HEK293 (cell line): ENCODE results near the gene DLX6.
"Not testable (repeated sequence)": the region's sequence is repeated elsewhere in the genome, so short reads cannot be mapped to it uniquely, and the experiment has no call there.

Experiments
- CTCF ChIA-PET: fragments of 350-600 bp; formaldehyde crosslinking; extraction: SDS; loops from one replicate; lab custom pipeline; 2021; ENCODE audit warnings: antibody characterized with exemption; lab: Yijun Ruan, JAX
- POLR2A ChIA-PET: fragments of 300-600 bp; formaldehyde crosslinking; extraction: SDS; loops from one replicate; lab custom pipeline; 2020; ENCODE audit warnings: antibody characterized with exemption, inconsistent platforms; lab: Yijun Ruan, JAX
- H3K27ac ChIP-seq: fragments of 200-500 bp; sonication (Bioruptor generic); 2 replicates; pipeline ENCODE4 v1.5.1; 2014; ENCODE audit warnings: low read depth, low read length, control low read depth, inconsistent platforms; ENCODE audit errors: extremely low read depth
- H3K36me3 ChIP-seq, 2 experiments: fragments of 200-500 bp in 1 of 2; sonication (Bioruptor generic) in 1 of 2; 1 replicate in 1 of 2; 2 replicates in 1 of 2; pipeline ENCODE4 v1.5.1; 2014 to 2017; ENCODE audit warnings: inconsistent platforms in 2 of 2, low read length in 2 of 2; ENCODE audit not compliant: control insufficient read depth in 2 of 2, insufficient read depth in 1 of 2
- H3K4me1 ChIP-seq: fragments of 200-500 bp; sonication (Bioruptor generic); 2 replicates; pipeline ENCODE4 v1.5.1; 2014; ENCODE audit warnings: mild to moderate bottlenecking, low read length, inconsistent platforms; ENCODE audit not compliant: control insufficient read depth, insufficient read depth
- H3K4me3 ChIP-seq: 2 replicates; pipeline ENCODE4 v1.5.1; 2011; ENCODE audit warnings: low read depth, mild to moderate bottlenecking, control low read depth, low read length, moderate library complexity
- H3K9me3 ChIP-seq: fragments of 200-500 bp; sonication (Bioruptor generic); 2 replicates; pipeline ENCODE4 v1.5.1; 2014; ENCODE audit warnings: low read depth, low read length, inconsistent platforms; ENCODE audit not compliant: control insufficient read depth, insufficient read depth
- BCL11A ChIP-seq: fragments of 450-650 bp; formaldehyde crosslinking; IDR thresholded peaks from 2 replicates; pipeline ENCODE4 v1.5.1; 2016; ENCODE audit warnings: low read depth, missing biosample characterization, missing genetic modification characterization
- IKZF3 ChIP-seq: fragments of 450-650 bp; IDR thresholded peaks from 2 replicates; pipeline ENCODE4 v1.5.0; 2018; ENCODE audit warnings: missing biosample characterization, mild to moderate bottlenecking, missing genetic modification characterization, moderate library complexity
- MZF1 ChIP-seq: fragments of 450-650 bp; formaldehyde crosslinking; IDR thresholded peaks from 2 replicates; pipeline ENCODE4 v1.5.1; 2017; ENCODE audit warnings: missing biosample characterization, missing genetic modification characterization, borderline replicate concordance
- OSR2 ChIP-seq: fragments of 450-650 bp; formaldehyde crosslinking; IDR thresholded peaks from 2 replicates; pipeline ENCODE4 v1.5.1; 2016; ENCODE audit warnings: missing biosample characterization, missing genetic modification characterization
- REST ChIP-seq: fragments of 450-650 bp; formaldehyde crosslinking; IDR thresholded peaks from 2 replicates; pipeline ENCODE4 v1.5.1; 2016; ENCODE audit warnings: missing biosample characterization, missing genetic modification characterization
- TRIM28 ChIP-seq: IDR thresholded peaks from 2 replicates; pipeline ENCODE4 v1.6.1; 2011; ENCODE audit warnings: low read length, control low read depth, borderline replicate concordance
- ZBTB21 ChIP-seq: fragments of 450-650 bp; formaldehyde crosslinking; IDR thresholded peaks from 2 replicates; pipeline ENCODE4 v1.5.1; 2017; ENCODE audit warnings: missing biosample characterization, missing genetic modification characterization
- ZNF350 ChIP-seq: fragments of 450-650 bp; formaldehyde crosslinking; IDR thresholded peaks from 2 replicates; pipeline ENCODE4 v1.5.0; 2017; ENCODE audit warnings: missing biosample characterization, mild to moderate bottlenecking, missing genetic modification characterization
- ZNF623 ChIP-seq: fragments of 450-650 bp; formaldehyde crosslinking; IDR thresholded peaks from 2 replicates; pipeline ENCODE4 v1.5.1; 2016; ENCODE audit warnings: missing biosample characterization, missing genetic modification characterization
- ZNF629 ChIP-seq: fragments of 450-650 bp; formaldehyde crosslinking; IDR thresholded peaks from 2 replicates; pipeline ENCODE4 v1.5.1; 2017; ENCODE audit warnings: missing biosample characterization, missing genetic modification characterization
- ZNF692 ChIP-seq: fragments of 450-650 bp; formaldehyde crosslinking; IDR thresholded peaks from 2 replicates; pipeline ENCODE4 v1.5.1; 2016; ENCODE audit warnings: missing biosample characterization, missing genetic modification characterization
- ZNF747 ChIP-seq: fragments of 450-650 bp; formaldehyde crosslinking; IDR thresholded peaks from 2 replicates; pipeline ENCODE4 v1.5.1; 2016; ENCODE audit warnings: missing biosample characterization, missing genetic modification characterization
- ZNF777 ChIP-seq: fragments of 450-650 bp; formaldehyde crosslinking; IDR thresholded peaks from 2 replicates; pipeline ENCODE4 v1.5.1; 2017; ENCODE audit warnings: missing biosample characterization, missing genetic modification characterization, borderline replicate concordance
- TF ChIP-seq, protein P1 (sequence below): fragments of 450-650 bp; formaldehyde crosslinking; IDR thresholded peaks from 2 replicates; pipeline ENCODE4 v1.5.1; 2017; ENCODE audit warnings: missing biosample characterization, missing genetic modification characterization
- TF ChIP-seq, protein P2 (sequence below): sonication (generic); formaldehyde crosslinking; IDR thresholded peaks from 2 replicates; pipeline ENCODE4 v1.8.1; 2022; ENCODE audit warnings: mild to moderate bottlenecking, moderate library complexity, missing genetic modification reagents
- TF ChIP-seq, protein P3 (sequence below): fragments of 450-650 bp; formaldehyde crosslinking; conservative IDR thresholded peaks from 2 replicates; pipeline ENCODE4 v1.5.1; 2016; ENCODE audit warnings: low read depth, missing biosample characterization, missing genetic modification characterization

Gene DLX6

DNA sequence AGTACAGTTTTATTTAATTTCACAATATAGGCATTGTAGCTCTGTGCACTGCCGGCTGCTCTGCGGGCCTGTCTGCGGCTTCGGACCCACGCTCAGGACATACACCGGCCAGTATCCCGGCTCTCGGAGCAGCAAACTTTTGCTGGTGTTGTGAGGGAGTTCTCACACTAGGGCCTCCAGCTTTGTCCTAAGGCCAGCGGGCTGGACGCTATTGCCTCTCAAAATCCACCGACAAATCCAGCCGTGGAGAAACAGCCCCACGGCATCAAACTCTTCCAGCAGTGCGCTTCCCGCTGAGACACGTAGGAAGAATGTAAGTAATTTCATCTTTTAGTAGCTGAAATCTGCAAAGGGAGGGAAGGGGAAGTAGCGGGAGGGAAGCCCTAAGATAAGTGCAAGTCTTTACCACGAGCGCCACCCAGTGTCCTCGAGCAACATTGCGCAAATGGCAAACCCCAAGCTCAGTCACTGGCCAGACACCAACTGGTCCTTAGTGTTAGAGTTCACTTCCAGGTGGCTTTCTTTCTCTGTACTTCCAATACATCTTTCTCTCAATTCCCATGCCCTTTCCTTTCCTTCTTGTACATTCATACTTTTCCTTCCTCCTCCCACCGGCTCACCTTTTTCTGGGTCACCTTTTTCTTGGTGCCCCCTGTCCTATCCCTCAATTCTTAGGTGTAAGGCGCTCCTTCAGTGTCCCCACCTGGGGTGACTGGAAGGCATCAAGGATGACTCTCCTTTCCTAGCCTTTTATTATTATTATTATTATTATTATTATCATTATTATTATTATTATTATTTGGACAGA is 22.3 kb downstream of the DLX6 start (continued):
- TF ChIP-seq, protein P1, sequence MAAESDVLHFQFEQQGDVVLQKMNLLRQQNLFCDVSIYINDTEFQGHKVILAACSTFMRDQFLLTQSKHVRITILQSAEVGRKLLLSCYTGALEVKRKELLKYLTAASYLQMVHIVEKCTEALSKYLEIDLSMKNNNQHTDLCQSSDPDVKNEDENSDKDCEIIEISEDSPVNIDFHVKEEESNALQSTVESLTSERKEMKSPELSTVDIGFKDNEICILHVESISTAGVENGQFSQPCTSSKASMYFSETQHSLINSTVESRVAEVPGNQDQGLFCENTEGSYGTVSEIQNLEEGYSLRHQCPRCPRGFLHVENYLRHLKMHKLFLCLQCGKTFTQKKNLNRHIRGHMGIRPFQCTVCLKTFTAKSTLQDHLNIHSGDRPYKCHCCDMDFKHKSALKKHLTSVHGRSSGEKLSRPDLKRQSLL = no peak
- TF ChIP-seq, protein P2, sequence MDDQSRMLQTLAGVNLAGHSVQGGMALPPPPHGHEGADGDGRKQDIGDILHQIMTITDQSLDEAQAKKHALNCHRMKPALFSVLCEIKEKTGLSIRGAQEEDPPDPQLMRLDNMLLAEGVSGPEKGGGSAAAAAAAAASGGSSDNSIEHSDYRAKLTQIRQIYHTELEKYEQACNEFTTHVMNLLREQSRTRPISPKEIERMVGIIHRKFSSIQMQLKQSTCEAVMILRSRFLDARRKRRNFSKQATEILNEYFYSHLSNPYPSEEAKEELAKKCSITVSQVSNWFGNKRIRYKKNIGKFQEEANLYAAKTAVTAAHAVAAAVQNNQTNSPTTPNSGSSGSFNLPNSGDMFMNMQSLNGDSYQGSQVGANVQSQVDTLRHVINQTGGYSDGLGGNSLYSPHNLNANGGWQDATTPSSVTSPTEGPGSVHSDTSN (CRISPR knock-in tag) = no peak
- TF ChIP-seq OSR2 (tag by site-specific recombination) (no peak), TRIM28 (no peak), ZNF777 (no peak), ZNF623 (tag by site-specific recombination) (no peak), MZF1 (tag by site-specific recombination) (peak; percentile 43; the same call in 1 of the 2 replicates), BCL11A (tag by site-specific recombination) (no peak), ZNF692 (tag by site-specific recombination) (0 out of 2 replicates have a peak, but pooled peaks have one; percentile 24)
- TF ChIP-seq, all 188 proteins: peak for 21

DNA sequence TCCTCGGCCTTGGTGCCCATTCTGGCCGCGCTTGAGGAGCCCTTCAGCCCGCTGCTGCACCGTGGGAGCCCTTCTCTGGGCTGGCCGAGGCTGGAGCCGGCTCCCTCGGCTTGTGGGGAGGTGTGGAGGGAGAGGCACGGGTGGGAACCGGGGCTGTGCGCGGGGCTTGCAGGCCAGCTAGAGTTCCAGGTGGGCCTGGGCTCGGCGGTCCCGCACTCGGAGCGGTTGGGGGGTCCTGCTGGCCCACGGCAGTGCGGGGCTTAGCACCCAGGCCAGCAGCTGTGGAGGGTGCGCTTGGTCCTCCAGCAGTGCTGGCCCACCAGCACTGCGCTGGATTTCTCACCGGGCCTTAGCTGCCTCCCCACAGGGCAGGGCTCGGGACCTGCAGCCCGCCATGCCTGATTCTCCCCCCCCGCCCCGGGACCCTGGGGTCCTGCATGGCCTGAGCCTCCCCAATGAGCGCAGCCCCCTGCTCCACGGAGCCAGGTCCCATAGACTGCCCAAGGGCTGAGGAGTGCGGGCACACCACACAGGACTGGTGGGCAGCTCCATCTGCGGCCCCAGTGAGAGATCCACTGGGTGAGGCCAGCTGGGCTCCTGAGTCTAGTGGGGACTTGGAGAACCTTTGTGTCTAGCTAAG is 29.0 kb downstream of the DLX6 start:
- H3K4me1 ChIP-seq, H3K9me3 ChIP-seq, POLR2A ChIA-PET, H3K4me3 ChIP-seq, H3K36me3 ChIP-seq, H3K27ac ChIP-seq: not testable (repeated sequence)
- CTCF ChIA-PET = interaction anchor here (0.6 kb wide), 1 partner anchor 10 kb away, joined by 3 read pairs; no protein-coding TSS in a partner anchor

- ChIA-PET POLR2A (no interaction called here), CTCF (no interaction called here)
- no peaks in the 10 kb centered on the region for H3K36me3 ChIP-seq
- H3K4me1 ChIP-seq = no peaks in the 10 kb centered on the region
- H3K9me3 ChIP-seq = no peaks in the 10 kb centered on the region
- H3K27ac ChIP-seq = no peak overlapping the region
- no peak overlapping the region for H3K4me3 ChIP-seq
- TF ChIP-seq ZNF747 = no peak
- no peak for TF ChIP-seq REST (tag by site-specific recombination)
- TF ChIP-seq ZNF350 (tag by site-specific recombination) = no peak
- TF ChIP-seq IKZF3 = no peak
- TF ChIP-seq, protein P3, sequence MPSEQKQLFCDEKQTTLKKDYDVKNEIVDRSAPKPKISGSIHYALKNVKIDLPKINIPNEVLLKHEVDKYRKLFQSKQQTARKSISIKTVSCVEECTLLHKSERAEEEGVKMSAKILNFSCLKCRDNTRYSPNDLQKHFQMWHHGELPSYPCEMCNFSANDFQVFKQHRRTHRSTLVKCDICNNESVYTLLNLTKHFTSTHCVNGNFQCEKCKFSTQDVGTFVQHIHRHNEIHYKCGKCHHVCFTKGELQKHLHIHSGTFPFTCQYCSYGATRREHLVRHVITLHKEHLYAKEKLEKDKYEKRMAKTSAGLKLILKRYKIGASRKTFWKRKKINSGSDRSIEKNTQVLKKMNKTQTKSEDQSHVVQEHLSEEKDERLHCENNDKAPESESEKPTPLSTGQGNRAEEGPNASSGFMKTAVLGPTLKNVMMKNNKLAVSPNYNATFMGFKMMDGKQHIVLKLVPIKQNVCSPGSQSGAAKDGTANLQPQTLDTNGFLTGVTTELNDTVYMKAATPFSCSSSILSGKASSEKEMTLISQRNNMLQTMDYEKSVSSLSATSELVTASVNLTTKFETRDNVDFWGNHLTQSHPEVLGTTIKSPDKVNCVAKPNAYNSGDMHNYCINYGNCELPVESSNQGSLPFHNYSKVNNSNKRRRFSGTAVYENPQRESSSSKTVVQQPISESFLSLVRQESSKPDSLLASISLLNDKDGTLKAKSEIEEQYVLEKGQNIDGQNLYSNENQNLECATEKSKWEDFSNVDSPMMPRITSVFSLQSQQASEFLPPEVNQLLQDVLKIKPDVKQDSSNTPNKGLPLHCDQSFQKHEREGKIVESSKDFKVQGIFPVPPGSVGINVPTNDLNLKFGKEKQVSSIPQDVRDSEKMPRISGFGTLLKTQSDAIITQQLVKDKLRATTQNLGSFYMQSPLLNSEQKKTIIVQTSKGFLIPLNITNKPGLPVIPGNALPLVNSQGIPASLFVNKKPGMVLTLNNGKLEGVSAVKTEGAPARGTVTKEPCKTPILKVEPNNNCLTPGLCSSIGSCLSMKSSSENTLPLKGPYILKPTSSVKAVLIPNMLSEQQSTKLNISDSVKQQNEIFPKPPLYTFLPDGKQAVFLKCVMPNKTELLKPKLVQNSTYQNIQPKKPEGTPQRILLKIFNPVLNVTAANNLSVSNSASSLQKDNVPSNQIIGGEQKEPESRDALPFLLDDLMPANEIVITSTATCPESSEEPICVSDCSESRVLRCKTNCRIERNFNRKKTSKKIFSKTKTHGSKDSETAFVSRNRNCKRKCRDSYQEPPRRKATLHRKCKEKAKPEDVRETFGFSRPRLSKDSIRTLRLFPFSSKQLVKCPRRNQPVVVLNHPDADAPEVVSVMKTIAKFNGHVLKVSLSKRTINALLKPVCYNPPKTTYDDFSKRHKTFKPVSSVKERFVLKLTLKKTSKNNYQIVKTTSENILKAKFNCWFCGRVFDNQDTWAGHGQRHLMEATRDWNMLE = no peak
- TF ChIP-seq ZNF629 (tag by site-specific recombination) = no peak
- TF ChIP-seq ZBTB21 (tag by site-specific recombination) = no peak
Measured at GRCh38 chr7:97039374-97040065, 34.2 kb downstream of the DLX6 start.
